ENCODE measurements around the gene KCNIP2. TPM values are rescaled to one million over a fixed set of nuclear protein-coding genes. Genes with fewer than 3 reads are reported as not detected.

The KCNIP2 gene
- total RNA-seq, 4 donors from 2014 or later, result 0.32 to 1.7 (median 0.54) TPM

DNA sequence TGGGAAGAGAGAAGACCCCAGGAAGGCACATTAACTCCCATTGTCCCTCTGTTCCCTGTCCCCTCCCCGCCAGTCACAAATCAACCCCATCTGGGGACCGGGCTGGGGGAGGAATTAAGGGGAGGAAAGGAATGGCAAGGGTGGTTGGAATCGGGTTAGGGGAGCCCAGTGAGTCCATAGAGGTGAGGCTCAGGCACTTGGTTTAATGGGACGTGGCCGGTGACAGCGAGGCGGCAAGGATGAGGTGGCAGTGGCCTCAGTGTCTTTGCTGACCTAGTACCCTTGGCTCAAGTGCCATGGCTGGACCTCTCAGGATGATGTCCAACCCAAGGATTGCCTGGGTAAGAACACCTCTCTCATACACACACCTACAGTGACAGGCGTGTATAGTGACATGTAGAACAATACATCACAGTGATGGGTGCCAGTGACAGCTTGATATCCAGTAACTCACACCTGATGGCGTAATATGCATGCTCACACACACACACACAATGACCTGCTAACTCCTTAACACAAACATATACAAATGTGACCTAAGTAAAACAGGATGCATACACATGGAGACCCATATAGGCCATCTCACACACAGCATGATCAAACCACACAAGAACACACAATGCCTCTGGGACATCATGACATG is 12.3 kb downstream of the KCNIP2 start:
- H3K27ac ChIP-seq (replicated peaks in 1 of 4), result peak overlapping the region; percentile 45 to 65 (median 60)
- H3K4me1 ChIP-seq, result peaks cover 21 to 36% (median 29%) of the 10 kb centered on the region in 4 donors
- peak overlapping the region; percentile 54 to 68 (median 60) for H3K4me3 ChIP-seq
- peaks cover 0 to 24% (median 13%) of the 10 kb centered on the region in 4 donors for H3K36me3 ChIP-seq
- WGBS, result 53% methylated on average over 9 of the region's 9 CpGs
- DNase-seq (ENCODE audit: extremely low spot score), result no peak
- intact Hi-C loops (cut with DNase I), result no loop called here
- no peaks in the 10 kb centered on the region for H3K27me3 ChIP-seq
- TF ChIP-seq POLR2AphosphoS5 (IDR thresholded peaks at IDR 0.05) (no peak), POLR2A (IDR thresholded peaks at IDR 0.05; ENCODE audit: low read depth) (no peak), EP300 (IDR thresholded peaks at IDR 0.05) (no peak), CTCF (IDR thresholded peaks at IDR 0.05) (no peak)
- H3K9me3 ChIP-seq, result no peaks in the 10 kb centered on the region

DNA sequence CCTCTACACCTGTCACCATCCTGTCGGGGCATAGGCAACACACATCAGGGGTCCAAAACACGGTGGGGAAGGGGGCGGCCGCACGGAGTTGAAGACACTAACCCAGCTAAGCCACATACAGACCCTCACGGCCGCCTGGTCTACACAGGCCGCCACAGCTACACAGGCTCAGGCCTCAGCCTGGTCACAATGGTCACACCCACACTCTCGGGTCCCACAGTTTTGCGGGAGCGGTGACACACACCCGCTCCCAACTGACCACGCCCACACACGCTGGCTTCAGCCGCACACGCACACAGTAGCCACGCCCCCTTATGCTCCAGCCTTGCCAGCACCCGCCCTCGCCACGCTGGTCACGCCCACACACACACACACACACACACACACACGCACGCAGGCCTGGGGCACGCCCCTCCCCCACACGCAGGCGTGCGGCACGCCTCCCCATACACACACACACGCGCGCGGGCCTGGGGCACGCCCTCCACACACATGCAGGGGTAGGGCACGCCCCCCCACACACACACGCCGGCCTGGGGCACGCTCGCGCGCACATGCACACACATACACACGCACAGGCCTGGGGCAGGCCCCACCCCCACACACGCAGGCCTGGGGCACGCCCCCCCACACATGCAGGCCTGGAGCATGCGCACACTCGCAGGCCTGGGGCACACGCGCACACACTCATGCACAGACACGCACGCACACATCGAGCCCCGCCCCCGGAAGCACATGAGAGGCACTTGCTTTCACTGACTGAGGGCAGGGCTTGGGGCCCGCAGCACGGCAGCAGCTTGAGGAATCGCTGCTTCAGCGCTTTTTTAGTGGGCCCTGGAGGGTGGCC is 13.1 kb downstream of the KCNIP2 start:
- WGBS, result 0% methylated on average over 8 of the region's 56 CpGs
- DNase-seq (ENCODE audit: extremely low spot score), result peak; percentile 97
- intact Hi-C loops (cut with DNase I), result no loop called here
- peaks cover 0 to 30% (median 13%) of the 10 kb centered on the region in 4 donors for H3K36me3 ChIP-seq
- peaks cover 17 to 32% (median 29%) of the 10 kb centered on the region in 4 donors for H3K4me1 ChIP-seq
- no peaks in the 10 kb centered on the region for H3K9me3 ChIP-seq
- H3K27ac ChIP-seq (replicated peaks in 1 of 4), result peak overlapping the region; percentile 45 to 65 (median 60)
- H3K27me3 ChIP-seq, result no peaks in the 10 kb centered on the region
- H3K4me3 ChIP-seq, result peak overlapping the region; percentile 54 to 68 (median 60)
- TF ChIP-seq EP300 (IDR thresholded peaks at IDR 0.05) (no peak), POLR2AphosphoS5 (IDR thresholded peaks at IDR 0.05) (peak; percentile 23 to 49)

GRCh38 chr10:101829561-101830315 is 13.9 kb downstream of the KCNIP2 start:
- TF ChIP-seq POLR2A (IDR thresholded peaks at IDR 0.05; ENCODE audit: low read depth) (no peak), EP300 (IDR thresholded peaks at IDR 0.05) (no peak), POLR2AphosphoS5 (IDR thresholded peaks at IDR 0.05) (no peak), CTCF (IDR thresholded peaks at IDR 0.05) (no peak)
- peaks cover 0 to 36% (median 14%) of the 10 kb centered on the region in 4 donors for H3K36me3 ChIP-seq
- no peak for DNase-seq (ENCODE audit: extremely low spot score)
- H3K27ac ChIP-seq (replicated peaks in 1 of 4), result peak overlapping the region; percentile 29 to 65 (median 60)
- peaks cover 16 to 32% (median 29%) of the 10 kb centered on the region in 4 donors for H3K4me1 ChIP-seq
- intact Hi-C loops (cut with DNase I), result no loop called here
- no peaks in the 10 kb centered on the region for H3K27me3 ChIP-seq
- 4% methylated on average over 4 of the region's 31 CpGs for WGBS
- peak overlapping the region; percentile 54 to 68 (median 60) for H3K4me3 ChIP-seq
- no peaks in the 10 kb centered on the region for H3K9me3 ChIP-seq

DNA sequence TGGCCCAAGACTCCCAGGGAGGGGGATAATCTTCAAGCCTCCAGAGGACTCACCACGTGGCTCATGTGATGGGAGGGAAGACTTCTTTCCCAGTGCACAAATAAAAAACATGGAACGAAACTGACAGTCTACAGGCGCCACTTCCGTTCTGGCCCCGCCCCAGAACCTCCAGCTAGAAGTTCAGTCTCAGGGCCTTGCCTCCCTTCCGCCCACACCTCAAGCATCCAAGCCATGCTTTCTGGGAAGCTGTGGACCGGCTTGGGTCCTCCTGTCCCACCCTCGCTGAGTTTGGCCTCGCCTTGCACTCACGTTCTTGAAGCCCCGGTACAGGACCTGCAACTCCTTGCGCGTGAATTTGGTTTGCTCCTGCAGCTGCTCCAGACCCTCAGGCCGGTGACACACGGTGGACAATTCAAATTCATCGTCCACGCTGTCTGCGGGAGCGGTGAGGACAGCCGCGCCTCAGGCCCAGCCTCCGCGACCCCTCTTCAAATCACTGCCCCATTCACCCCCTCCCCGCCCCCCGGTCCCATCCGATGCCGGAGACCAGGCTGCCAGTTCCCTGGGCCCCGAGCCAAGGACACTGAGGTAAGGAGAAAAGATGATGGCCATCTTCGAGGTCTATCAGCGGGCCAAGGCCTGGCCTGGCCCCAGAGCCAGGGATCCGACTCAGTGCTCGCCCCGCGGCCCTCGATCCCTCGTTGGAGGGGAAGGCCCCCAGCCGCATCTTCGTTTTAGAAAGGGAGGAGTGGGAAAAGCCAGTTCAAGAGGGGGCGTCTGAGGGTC is 14.6 kb downstream of the KCNIP2 start:
- TF ChIP-seq POLR2AphosphoS5 (IDR thresholded peaks at IDR 0.05) (no peak), EP300 (IDR thresholded peaks at IDR 0.05) (no peak), POLR2A (IDR thresholded peaks at IDR 0.05; ENCODE audit: low read depth) (no peak), CTCF (IDR thresholded peaks at IDR 0.05) (no peak)
- peak overlapping the region; percentile 54 to 68 (median 60) for H3K4me3 ChIP-seq
- H3K27ac ChIP-seq (replicated peaks in 1 of 4), result peak overlapping the region in 3 of 4 donors; percentile 4 to 65 (median 57)
- H3K36me3 ChIP-seq, result peaks cover 0 to 36% (median 14%) of the 10 kb centered on the region in 4 donors
- no peaks in the 10 kb centered on the region for H3K27me3 ChIP-seq
- DNase-seq (ENCODE audit: extremely low spot score), result no peak
- intact Hi-C loops (cut with DNase I), result no loop called here
- 57% methylated on average over 37 of the region's 39 CpGs for WGBS
- no peaks in the 10 kb centered on the region for H3K9me3 ChIP-seq
- peaks cover 8 to 32% (median 29%) of the 10 kb centered on the region in 4 donors for H3K4me1 ChIP-seq

All from esophagus muscularis mucosa (tissue), 4 donors.